H1 (cell line): ENCODE data around the gene DOCK3. TPM values are rescaled to one million over a fixed set of nuclear protein-coding genes. Genes with fewer than 3 reads are reported as not detected.

Experiments used
- CTCF ChIA-PET: fragments of 300-600 bp; sonication (Branson Sonifier 250); formaldehyde crosslinking; loops from one replicate; lab custom pipeline; 2021; ENCODE audit not compliant: partially characterized antibody; lab: Charles Lee
- POLR2A ChIA-PET: fragments of 300-600 bp; sonication (Branson Sonifier 250); formaldehyde crosslinking; loops from one replicate; lab custom pipeline; 2021; ENCODE audit warnings: inconsistent platforms; ENCODE audit not compliant: partially characterized antibody; lab: Charles Lee
- DNase-seq, 2 experiments: peaks; one replicate each; pipeline versions ENCODE4 v3.0.0 to v3.0.0-alpha.2; 2010 to 2022; ENCODE audit warnings: low spot score in 2 of 2, low read depth in 1 of 2, mixed read lengths in 1 of 2
- FAIRE-seq: peaks from 2 replicates; lab custom pipeline; 2011; peaks lifted over from hg19 to GRCh38; lab: Jason Lieb, UNC
- H2AFZ ChIP-seq: 2 replicates; pipeline ENCODE4 v1.8.1; 2012; ENCODE audit warnings: low read length, inconsistent platforms
- H2AK5ac ChIP-seq: 2 replicates; pipeline ENCODE4 v1.6.1; 2013; ENCODE audit warnings: low read depth, low read length
- H2BK120ac ChIP-seq: replicated peaks from 2 replicates; pipeline ENCODE3; 2013; ENCODE audit warnings: low read depth, low read length, inconsistent platforms
- H2BK12ac ChIP-seq: 2 replicates; pipeline ENCODE4 v1.6.1; 2013; ENCODE audit warnings: low read depth, low read length
- H2BK15ac ChIP-seq: 2 replicates; pipeline ENCODE4 v1.6.1; 2013; ENCODE audit warnings: low read length
- H2BK20ac ChIP-seq: 2 replicates; pipeline ENCODE4 v1.6.1; 2013; ENCODE audit warnings: low read length
- H2BK5ac ChIP-seq: 2 replicates; pipeline ENCODE4 v1.6.1; 2013; ENCODE audit warnings: low read depth, low read length
- H3K14ac ChIP-seq: 2 replicates; pipeline ENCODE4 v1.6.1; 2013; ENCODE audit warnings: inconsistent platforms; ENCODE audit not compliant: insufficient read length
- H3K18ac ChIP-seq: 2 replicates; pipeline ENCODE4 v1.6.1; 2013; ENCODE audit warnings: low read length; ENCODE audit errors: extremely low read depth
- H3K23ac ChIP-seq: 2 replicates; pipeline ENCODE4 v1.6.1; 2013; ENCODE audit warnings: inconsistent platforms; ENCODE audit not compliant: insufficient read length
- H3K23me2 ChIP-seq: 2 replicates; pipeline ENCODE4 v1.6.1; 2013; ENCODE audit warnings: low read depth, low read length
- H3K27ac ChIP-seq: 2 replicates; pipeline ENCODE4 v1.6.1; 2011; ENCODE audit warnings: low read depth, low read length, inconsistent platforms
- H3K27me3 ChIP-seq, 4 experiments: replicated peaks in 1 of 4; 1 replicate in 1 of 4; 2 replicates in 3 of 4; pipeline versions ENCODE4 v1.6.1 to v1.8.1; 2011 to 2013; ENCODE audit warnings: low read length in 3 of 4, mild to moderate bottlenecking in 3 of 4, inconsistent platforms in 2 of 4, mixed read lengths in 2 of 4, moderate library complexity in 1 of 4; ENCODE audit not compliant: control insufficient read depth in 3 of 4, insufficient read depth in 3 of 4; ENCODE audit errors: extremely low read depth in 1 of 4
- H3K36me3 ChIP-seq, 4 experiments: 2 replicates each; pipeline versions ENCODE4 v1.6.1 to v1.8.1; 2011 to 2013; ENCODE audit warnings: mild to moderate bottlenecking in 4 of 4, low read length in 3 of 4, moderate library complexity in 2 of 4, control low read depth in 1 of 4, inconsistent platforms in 1 of 4; ENCODE audit not compliant: insufficient read depth in 4 of 4, control insufficient read depth in 2 of 4
- H3K4ac ChIP-seq: replicated peaks from 2 replicates; pipeline ENCODE3; 2013; ENCODE audit warnings: low read length, low read depth, mixed read lengths, inconsistent platforms; ENCODE audit not compliant: insufficient read length
- H3K4me1 ChIP-seq, 4 experiments: replicated peaks in 1 of 4; 1 replicate in 1 of 4; 2 replicates in 3 of 4; pipeline versions ENCODE4 v1.6.1 to v1.8.1; 2011 to 2013; ENCODE audit warnings: low read length in 3 of 4, inconsistent platforms in 2 of 4, mixed read lengths in 1 of 4; ENCODE audit not compliant: insufficient read depth in 4 of 4, control insufficient read depth in 3 of 4
- H3K4me2 ChIP-seq, 2 experiments: 2 replicates each; pipeline versions ENCODE4 v1.6.1 to v1.8.1; 2011 to 2013; ENCODE audit warnings: low read depth in 2 of 2, low read length in 2 of 2, control low read depth in 1 of 2, inconsistent platforms in 1 of 2, mild to moderate bottlenecking in 1 of 2; ENCODE audit not compliant: insufficient read depth in 1 of 2
- H3K4me3 ChIP-seq, 4 experiments: fragments of 200-600, 300-600 bp in 1 of 4; sonication (generic), shearing (Covaris generic), sonication (Bioruptor Twin) in 1 of 4; 2 replicates each; pipeline versions ENCODE4 v1.5.1 to v1.8.1; 2011 to 2016; ENCODE audit warnings: low read length in 4 of 4, low read depth in 3 of 4, control low read depth in 2 of 4, inconsistent platforms in 2 of 4, mild to moderate bottlenecking in 2 of 4, mixed read lengths in 1 of 4, moderate library complexity in 1 of 4; ENCODE audit not compliant: insufficient read depth in 2 of 4; ENCODE audit errors: extremely low read depth in 1 of 4
- H3K56ac ChIP-seq: replicated peaks from 2 replicates; pipeline ENCODE3; 2013; ENCODE audit warnings: low read depth, mild to moderate bottlenecking, mixed read lengths, low read length, inconsistent platforms; ENCODE audit not compliant: insufficient read length
- H3K79me1 ChIP-seq: 2 replicates; pipeline ENCODE4 v1.6.1; 2013; ENCODE audit warnings: low read depth, low read length, control low read depth
- H3K79me2 ChIP-seq, 2 experiments: 2 replicates each; pipeline versions ENCODE4 v1.6.1 to v1.8.1; 2012 to 2013; ENCODE audit warnings: low read length in 2 of 2, mild to moderate bottlenecking in 2 of 2, inconsistent platforms in 1 of 2; ENCODE audit not compliant: insufficient read depth in 2 of 2, control insufficient read depth in 1 of 2
- H3K9ac ChIP-seq, 4 experiments: replicated peaks in 1 of 4; 1 replicate in 1 of 4; 2 replicates in 3 of 4; pipeline versions ENCODE4 v1.6.1 to v1.8.1; 2011 to 2013; ENCODE audit warnings: low read depth in 3 of 4, low read length in 3 of 4, control low read depth in 2 of 4, mild to moderate bottlenecking in 2 of 4, moderate library complexity in 2 of 4, inconsistent platforms in 1 of 4; ENCODE audit errors: extremely low read depth in 1 of 4
- H3K9me3 ChIP-seq, 2 experiments: 2 replicates each; pipeline versions ENCODE4 v1.6.1 to v1.8.1; 2012 to 2013; ENCODE audit warnings: mild to moderate bottlenecking in 2 of 2, moderate library complexity in 2 of 2, control low read depth in 1 of 2, inconsistent platforms in 1 of 2, low read depth in 1 of 2, low read length in 1 of 2, mixed read lengths in 1 of 2; ENCODE audit not compliant: insufficient read depth in 2 of 2
- H4K20me1 ChIP-seq, 2 experiments: replicated peaks in 1 of 2; 2 replicates each; pipeline versions ENCODE3 to v1.8.1; 2011 to 2013; ENCODE audit warnings: inconsistent platforms in 2 of 2, low read length in 2 of 2, mild to moderate bottlenecking in 1 of 2; ENCODE audit not compliant: insufficient read depth in 2 of 2, control insufficient read depth in 1 of 2
- H4K5ac ChIP-seq: 2 replicates; pipeline ENCODE4 v1.6.1; 2013; ENCODE audit warnings: low read length, low read depth, mixed read lengths, inconsistent platforms; ENCODE audit not compliant: insufficient read length
- H4K8ac ChIP-seq: 2 replicates; pipeline ENCODE4 v1.8.0; 2013; ENCODE audit warnings: mild to moderate bottlenecking, moderate library complexity, low read length, inconsistent platforms; ENCODE audit not compliant: insufficient read depth; ENCODE audit errors: extremely low read depth
- H4K91ac ChIP-seq: replicated peaks from 2 replicates; pipeline ENCODE3; 2013; ENCODE audit warnings: low read length, mixed read lengths, inconsistent platforms; ENCODE audit not compliant: insufficient read length
- PHF8 ChIP-seq: fragments of 200-600 bp; sonication (generic); conservative IDR thresholded peaks from 2 replicates; pipeline ENCODE4 v1.7.1; 2012; ENCODE audit warnings: low read depth, mild to moderate bottlenecking, inconsistent platforms, low read length, moderate library complexity
- WGBS, 2 experiments: shearing (Covaris generic) in 1 of 2; methylation state at CpG; one replicate each; pipeline versions ENCODE4 v1.1.6 to v1.1.7; 2013 to 2015; ENCODE audit warnings: low lambda C conversion rate in 2 of 2, mixed read lengths in 2 of 2, inconsistent platforms in 1 of 2, low coverage in 1 of 2, missing lambda C conversion rate in 1 of 2; ENCODE audit not compliant: insufficient replicate concordance in 2 of 2, insufficient coverage in 1 of 2, insufficient read length in 1 of 2; ENCODE audit errors: extremely low coverage in 1 of 2, missing lambda C conversion rate in 1 of 2; 5-methylcytosine and 5-hydroxymethylcytosine counted together
- polyA plus RNA-seq, 7 experiments: library from polyadenylated mRNA; depleted of rRNA in 3 of 7; stranded (reverse) in 5 of 7; unstranded in 2 of 7; fragments of >200 nt in 5 of 7; fragments of 200-250 nt in 2 of 7; gene quantifications; 1 replicate in 5 of 7; 2 replicates in 1 of 7; 4 replicates in 1 of 7; pipeline versions ENCODE4 v1.2.1 to v1.2.3, GENCODE V29; 2011 to 2013; ENCODE audit warnings: missing spikeins in 2 of 7, mixed read lengths in 2 of 7
- total RNA-seq: library from RNA; stranded (reverse); fragmentation: NEBNext Ultra II Directional; extraction: Animal tissue kit (Norgen Biotek cat#: 25700); gene quantifications from 2 replicates; pipeline ENCODE4 v1.2.1, GENCODE V29; 2021

The DOCK3 gene
- total and polyA plus RNA-seq, 2 of the 8 experiments (the other 6 are each of a cell fraction or from before 2014, with no cell fraction given) = 2.7 to 5.0 TPM

- WGBS, 2 experiments = 91% methylated on average over 5 of the region's 5 CpGs; no CpG with 5 or more reads in 1 of the 2 experiments
- no peak overlapping the region for H3K9ac ChIP-seq
- POLR2A ChIA-PET = interaction anchor here (0.6 kb wide), 1 partner anchor 12 kb away, joined by 3 read pairs; no protein-coding TSS in a partner anchor
These were observed 9.5 kb upstream of the DOCK3 start for GRCh38 chr3:50665081-50665840.

More at GRCh38 chr3:50665081-50665840, 9.5 kb upstream of the DOCK3 start:
- Histone ChIP-seq H4K20me1 (no peaks in the 10 kb centered on the region), H2BK5ac (no peak overlapping the region), H3K4ac (no peak overlapping the region), H3K79me1 (no peaks in the 10 kb centered on the region), H4K8ac (no peak overlapping the region; the same call in 1 of the 2 replicates), H3K27ac (no peak overlapping the region), H3K27me3 (no peaks in the 10 kb centered on the region), H4K5ac (no peak overlapping the region), H3K9me3 (no peaks in the 10 kb centered on the region), H4K91ac (peak overlapping the region; percentile 35), H3K14ac (no peak overlapping the region), H3K23ac (no peak overlapping the region), H2BK12ac (no peak overlapping the region), H2BK15ac (no peak overlapping the region), H2BK20ac (no peak overlapping the region), H2BK120ac (no peak overlapping the region), H3K18ac (no peak overlapping the region), H3K79me2 (no peaks in the 10 kb centered on the region), H3K4me3 (no peak overlapping the region), H2AK5ac (no peak overlapping the region), H3K56ac (no peak overlapping the region), H3K36me3 (no peaks in the 10 kb centered on the region), H3K23me2 (no peaks in the 10 kb centered on the region), H3K4me2 (no peak overlapping the region), H2AFZ (no peak overlapping the region), H3K4me1 (peaks cover 0 to 3% (median 0%) of the 10 kb centered on the region in 4 experiments; a peak in 1 of 7 replicates)
- no peak for TF ChIP-seq PHF8
- DNase-seq (no peak), FAIRE-seq (no peak)
- CTCF ChIA-PET = interaction anchor here (63.8 kb wide), 1 partner anchor 44 kb away, joined by 1262 read pairs; the partner anchor contains the start of genes CISH and MAPKAPK3
